Natural killer cell treated with Interleukin-12 subunit alpha and Interleukin-12 subunit beta and Interleukin-15 and Interleukin-18, amount 100 ng/mL, for 72 hours (primary cell): ENCODE results near the gene SEMA3C. TPM values are rescaled to one million over a fixed set of nuclear protein-coding genes. Genes with fewer than 3 reads are reported as not detected.
A peak's percentile ranks its signal among the peaks of the same experiment; 100 is the strongest.

Source experiments
- ATAC-seq, 2 donors: fragments of 150-1000 bp; cut with Tn5 transposase in 1 of 2; sonication (Bioruptor Pico), chemical (Tn5 transposase) in 1 of 2; 2 replicates each; pipeline ENCODE4 v1.10.0; 2021
- DNase-seq: peaks from one replicate; pipeline ENCODE4 v3.0.0; 2022; ENCODE audit warnings: low spot score
- H3K27ac Mint-ChIP-seq, 2 donors: 1 replicate in 1 of 2; 2 replicates in 1 of 2; pipeline ENCODE4 v1.8.0; 2022; ENCODE audit warnings: mixed read lengths in 2 of 2, mild to moderate bottlenecking in 1 of 2, moderate library complexity in 1 of 2
- H3K27me3 Mint-ChIP-seq, 2 donors: 1 replicate in 1 of 2; 2 replicates in 1 of 2; pipeline ENCODE4 v1.8.0; 2022; ENCODE audit warnings: mixed read lengths in 2 of 2
- H3K36me3 Mint-ChIP-seq: one replicate; pipeline ENCODE4 v1.8.0; 2022; ENCODE audit warnings: mixed read lengths
- H3K4me1 Mint-ChIP-seq, 2 donors: 1 replicate in 1 of 2; 2 replicates in 1 of 2; pipeline ENCODE4 v1.8.0; 2022; ENCODE audit warnings: low read depth in 2 of 2, mixed read lengths in 2 of 2, mild to moderate bottlenecking in 1 of 2
- H3K4me3 Mint-ChIP-seq: one replicate; pipeline ENCODE4 v1.8.0; 2022; ENCODE audit warnings: mixed read lengths
- H3K9me3 Mint-ChIP-seq: 2 replicates; pipeline ENCODE4 v1.8.0; 2022; ENCODE audit warnings: mixed read lengths
- total RNA-seq, 2 donors: library from RNA; stranded (reverse); gene quantifications; one replicate each; pipeline ENCODE4 v1.2.3, GENCODE V29; 2022

SEMA3C gene
- total RNA-seq, 2 donors from 2014 or later, result 1.1 TPM; not detected in 1

- H3K9me3 Mint-ChIP-seq, result no peaks in the 10 kb centered on the region
- no peaks in the 10 kb centered on the region for H3K27me3 Mint-ChIP-seq
- no peak for DNase-seq
- H3K4me3 Mint-ChIP-seq, result no peak overlapping the region
- H3K27ac Mint-ChIP-seq, result no peak overlapping the region
- no peak for ATAC-seq
- peaks cover 0 to 3% of the 10 kb centered on the region in 2 donors for H3K4me1 Mint-ChIP-seq
- no peaks in the 10 kb centered on the region for H3K36me3 Mint-ChIP-seq
Measured at GRCh38 chr7:80827239-80827633, 91.6 kb downstream of the SEMA3C start.

DNA sequence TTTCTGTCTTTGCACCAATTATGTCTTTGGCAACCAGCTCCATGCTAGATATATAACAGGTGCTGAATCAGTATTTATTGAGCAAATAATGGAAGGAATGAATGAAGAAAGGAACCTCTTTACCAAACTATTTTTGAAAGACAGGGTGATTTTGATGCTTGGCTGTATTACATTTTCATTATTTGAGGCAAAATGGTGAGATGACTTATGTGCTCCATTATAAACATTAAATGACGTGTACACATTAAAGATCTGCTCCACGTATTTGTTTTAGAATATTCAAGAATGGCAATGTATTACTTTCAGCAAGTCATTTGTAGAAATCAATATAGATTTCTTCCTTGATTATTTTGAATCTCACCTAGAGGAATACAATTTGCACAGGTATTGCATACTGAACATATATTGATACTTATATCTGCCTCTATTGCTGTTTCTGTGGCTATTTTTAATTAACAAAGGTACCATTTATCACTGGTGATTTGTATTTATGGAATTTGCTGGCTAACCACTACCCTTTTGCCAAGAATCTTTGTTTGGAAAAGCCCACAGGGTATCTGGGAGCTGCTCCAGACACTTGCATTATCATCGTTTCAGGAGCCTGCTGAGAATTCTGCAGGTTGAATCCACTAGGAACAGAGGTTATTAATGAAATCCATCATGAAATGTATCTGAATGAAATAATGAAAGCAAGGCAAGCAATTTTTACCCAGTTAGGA lies 92.2 kb downstream of the SEMA3C start:
- ATAC-seq (no peak), DNase-seq (no peak)
- Mint-ChIP-seq H3K9me3 (peaks cover 3% of the 10 kb centered on the region), H3K27ac (no peak overlapping the region), H3K36me3 (no peaks in the 10 kb centered on the region), H3K4me3 (no peak overlapping the region), H3K4me1 (peaks cover 0 to 3% of the 10 kb centered on the region in 2 donors), H3K27me3 (no peaks in the 10 kb centered on the region)

GRCh38 chr7:80825499-80825898 lies 93.4 kb downstream of the SEMA3C start:
- no peak for ATAC-seq
- H3K9me3 Mint-ChIP-seq, result peaks cover 3% of the 10 kb centered on the region
- no peak for DNase-seq
- no peaks in the 10 kb centered on the region for H3K27me3 Mint-ChIP-seq
- no peaks in the 10 kb centered on the region for H3K36me3 Mint-ChIP-seq
- H3K27ac Mint-ChIP-seq, result no peak overlapping the region
- no peak overlapping the region for H3K4me3 Mint-ChIP-seq
- H3K4me1 Mint-ChIP-seq, result peaks cover 0 to 3% of the 10 kb centered on the region in 2 donors

- Mint-ChIP-seq H3K4me3 (no peak overlapping the region), H3K27ac (no peak overlapping the region), H3K36me3 (no peaks in the 10 kb centered on the region), H3K4me1 (no peaks in the 10 kb centered on the region), H3K27me3 (no peaks in the 10 kb centered on the region), H3K9me3 (peaks cover 3% of the 10 kb centered on the region)
- DNase-seq, result no peak
- ATAC-seq, result no peak
Measured at GRCh38 chr7:80824253-80824652, 94.6 kb downstream of the SEMA3C start.

DNA sequence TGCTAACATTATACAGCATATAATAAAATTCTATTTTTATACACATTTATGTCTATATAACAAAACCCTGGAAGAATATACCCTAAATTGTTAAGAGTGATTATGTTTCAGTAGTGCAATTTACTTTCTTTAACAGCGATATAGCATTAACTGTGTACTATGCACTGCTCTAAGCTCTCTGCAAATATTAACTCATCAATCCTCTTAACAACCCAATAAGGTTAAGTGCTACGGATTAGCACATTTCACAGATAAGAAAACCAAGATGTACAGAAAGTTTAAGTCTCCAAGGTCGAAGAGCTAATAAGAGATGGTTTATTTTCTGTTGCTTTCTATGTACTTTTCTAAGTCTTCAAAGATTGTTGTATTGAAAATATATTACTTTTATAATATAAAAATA lies 95.8 kb downstream of the SEMA3C start:
- no peak overlapping the region for H3K4me3 Mint-ChIP-seq
- ATAC-seq (no peak), DNase-seq (no peak)
- H3K27ac Mint-ChIP-seq, result no peak overlapping the region
- H3K36me3 Mint-ChIP-seq, result no peaks in the 10 kb centered on the region
- H3K27me3 Mint-ChIP-seq, result no peaks in the 10 kb centered on the region
- peaks cover 3% of the 10 kb centered on the region for H3K9me3 Mint-ChIP-seq
- H3K4me1 Mint-ChIP-seq, result no peaks in the 10 kb centered on the region

- H3K9me3 Mint-ChIP-seq, result peaks cover 3% of the 10 kb centered on the region
Measured at GRCh38 chr7:80821771-80822319, 97.0 kb downstream of the SEMA3C start.

GRCh38 chr7:80819503-80819902 lies 99.3 kb downstream of the SEMA3C start:
- ATAC-seq, result no peak

More at GRCh38 chr7:80821771-80822319, 97.0 kb downstream of the SEMA3C start:
- Mint-ChIP-seq H3K27me3 (no peaks in the 10 kb centered on the region), H3K4me1 (no peaks in the 10 kb centered on the region), H3K36me3 (no peaks in the 10 kb centered on the region), H3K4me3 (no peak overlapping the region), H3K27ac (no peak overlapping the region)
- no peak for DNase-seq
- ATAC-seq, result no peak

GRCh38 chr7:80818181-80818580 lies 100.7 kb downstream of the SEMA3C start:
- ATAC-seq (no peak), DNase-seq (no peak)
- no peaks in the 10 kb centered on the region for H3K4me1 Mint-ChIP-seq
- H3K36me3 Mint-ChIP-seq, result peaks cover 11% of the 10 kb centered on the region
- no peak overlapping the region for H3K27ac Mint-ChIP-seq
- no peaks in the 10 kb centered on the region for H3K27me3 Mint-ChIP-seq
- peaks cover 17% of the 10 kb centered on the region for H3K9me3 Mint-ChIP-seq
- H3K4me3 Mint-ChIP-seq, result no peak overlapping the region

More at GRCh38 chr7:80819503-80819902, 99.3 kb downstream of the SEMA3C start:
- DNase-seq, result no peak
- Mint-ChIP-seq H3K27ac (no peak overlapping the region), H3K9me3 (peaks cover 11% of the 10 kb centered on the region), H3K27me3 (no peaks in the 10 kb centered on the region), H3K4me1 (no peaks in the 10 kb centered on the region), H3K4me3 (no peak overlapping the region), H3K36me3 (peaks cover 9% of the 10 kb centered on the region)

- H3K4me3 Mint-ChIP-seq, result no peak overlapping the region
- no peak overlapping the region for H3K27ac Mint-ChIP-seq
- H3K9me3 Mint-ChIP-seq, result peaks cover 14% of the 10 kb centered on the region
- no peaks in the 10 kb centered on the region for H3K27me3 Mint-ChIP-seq
- DNase-seq, result no peak
- ATAC-seq, result no peak
- no peaks in the 10 kb centered on the region for H3K4me1 Mint-ChIP-seq
- peaks cover 11% of the 10 kb centered on the region for H3K36me3 Mint-ChIP-seq
Measured at GRCh38 chr7:80816806-80817205, 102.0 kb downstream of the SEMA3C start.

DNA sequence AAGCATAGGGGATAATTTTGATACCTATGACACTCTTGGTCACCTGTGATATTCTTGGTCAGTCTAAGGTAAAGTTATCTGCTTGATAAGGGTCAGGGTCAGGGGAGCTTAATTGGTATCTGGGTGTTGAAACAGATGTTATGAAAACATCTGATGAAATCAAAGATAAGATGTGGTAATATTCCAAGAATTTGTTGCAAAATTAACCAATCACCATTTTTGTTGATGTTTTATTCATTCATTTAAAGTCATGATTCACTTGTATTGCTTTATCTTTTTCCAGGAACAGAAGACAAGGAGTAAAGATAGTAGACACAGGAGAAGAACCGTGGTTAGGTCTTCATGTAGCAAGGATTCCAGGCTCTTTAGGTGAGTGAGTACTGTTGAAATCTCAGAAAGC lies 103.1 kb downstream of the SEMA3C start:
- ATAC-seq (peak in 1 of 2 donors; percentile 44), DNase-seq (no peak)
- Mint-ChIP-seq H3K36me3 (peaks cover 11% of the 10 kb centered on the region), H3K27ac (no peak overlapping the region), H3K9me3 (peaks cover 14% of the 10 kb centered on the region), H3K27me3 (no peaks in the 10 kb centered on the region), H3K4me3 (no peak overlapping the region), H3K4me1 (no peaks in the 10 kb centered on the region)

DNA sequence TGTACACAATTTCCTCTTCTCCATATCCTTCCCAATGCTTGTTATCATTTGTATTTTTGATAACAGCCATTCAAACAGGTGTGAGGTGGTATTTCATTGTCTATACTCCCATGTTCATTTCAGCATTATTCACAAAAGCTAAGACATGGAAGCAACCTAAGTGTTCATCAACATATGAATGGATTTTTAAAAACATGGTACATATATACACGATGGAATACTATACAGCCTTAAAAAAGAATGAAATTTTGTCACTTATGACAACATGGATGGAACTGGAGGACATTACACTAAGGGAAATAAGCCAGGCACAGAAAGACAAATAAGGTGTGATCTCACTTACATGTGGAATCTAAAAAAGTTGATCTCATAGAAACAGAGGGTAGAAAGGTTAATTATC lies 109.3 kb downstream of the SEMA3C start:
- DNase-seq, result no peak
- peaks cover 11% of the 10 kb centered on the region for H3K9me3 Mint-ChIP-seq
- no peak for ATAC-seq
- H3K27me3 Mint-ChIP-seq, result no peaks in the 10 kb centered on the region
- H3K4me1 Mint-ChIP-seq, result no peaks in the 10 kb centered on the region
- H3K27ac Mint-ChIP-seq, result no peak overlapping the region
- peaks cover 8% of the 10 kb centered on the region for H3K36me3 Mint-ChIP-seq
- no peak overlapping the region for H3K4me3 Mint-ChIP-seq

GRCh38 chr7:80807166-80807900 lies 111.5 kb downstream of the SEMA3C start:
- ATAC-seq (no peak), DNase-seq (no peak)
- H3K36me3 Mint-ChIP-seq, result peaks cover 5% of the 10 kb centered on the region
- peaks cover 4% of the 10 kb centered on the region for H3K9me3 Mint-ChIP-seq
- H3K27ac Mint-ChIP-seq, result no peak overlapping the region
- H3K4me3 Mint-ChIP-seq, result no peak overlapping the region
- H3K4me1 Mint-ChIP-seq, result no peaks in the 10 kb centered on the region
- H3K27me3 Mint-ChIP-seq, result no peaks in the 10 kb centered on the region

DNA sequence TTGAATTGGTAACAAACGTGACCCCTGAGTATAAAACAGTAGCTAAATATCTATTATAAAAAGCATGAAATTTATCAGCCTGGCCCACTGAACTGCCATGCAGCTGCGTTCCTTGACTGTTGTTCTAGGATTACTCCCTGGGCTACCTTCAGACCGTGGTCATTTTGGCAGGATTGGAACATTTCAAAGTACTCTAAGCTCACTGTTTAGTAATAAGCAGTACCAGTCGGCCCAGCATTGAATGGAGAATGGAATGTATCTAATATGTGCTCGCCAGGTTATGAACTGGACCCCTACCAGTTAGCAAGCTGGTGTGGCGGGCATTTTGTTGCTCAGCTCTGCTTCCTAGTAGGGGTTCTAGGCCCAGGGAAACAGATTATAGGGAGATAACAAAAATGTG lies 112.2 kb downstream of the SEMA3C start:
- peaks cover 5% of the 10 kb centered on the region for H3K36me3 Mint-ChIP-seq

DNA sequence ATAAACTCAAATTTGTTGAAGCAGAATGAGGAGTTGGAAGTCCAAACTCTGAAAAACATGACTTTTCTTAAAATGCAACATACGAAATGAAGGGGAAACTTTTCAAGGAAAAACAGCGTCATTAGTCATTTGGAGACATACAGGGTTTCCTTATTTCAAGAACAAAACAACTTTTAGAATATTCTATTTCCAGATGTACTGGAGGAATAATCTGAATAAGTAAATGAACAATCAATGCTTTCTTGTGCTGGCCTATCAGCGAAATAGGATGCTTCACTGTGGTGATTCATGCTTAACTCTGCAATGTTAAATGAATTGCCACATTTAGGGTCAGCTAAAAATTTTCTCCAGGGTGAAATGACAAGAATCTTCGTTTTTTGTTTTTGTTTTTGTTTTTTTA lies 114.3 kb downstream of the SEMA3C start:
- H3K9me3 Mint-ChIP-seq, result peaks cover 2% of the 10 kb centered on the region
- no peak for DNase-seq
- H3K27ac Mint-ChIP-seq, result no peak overlapping the region

More for the DNA sequence above, 112.2 kb downstream of the SEMA3C start:
- H3K4me1 Mint-ChIP-seq, result no peaks in the 10 kb centered on the region
- H3K4me3 Mint-ChIP-seq, result no peak overlapping the region
- no peaks in the 10 kb centered on the region for H3K27me3 Mint-ChIP-seq
- no peak for DNase-seq
- peaks cover 4% of the 10 kb centered on the region for H3K9me3 Mint-ChIP-seq
- no peak overlapping the region for H3K27ac Mint-ChIP-seq
- no peak for ATAC-seq

More for the DNA sequence above, 114.3 kb downstream of the SEMA3C start:
- no peak for ATAC-seq
- H3K4me3 Mint-ChIP-seq, result no peak overlapping the region
- no peaks in the 10 kb centered on the region for H3K4me1 Mint-ChIP-seq
- H3K27me3 Mint-ChIP-seq, result no peaks in the 10 kb centered on the region
- H3K36me3 Mint-ChIP-seq, result peaks cover 3% of the 10 kb centered on the region
